ENCODE data around the gene DSC3. TPM values are rescaled to one million over a fixed set of nuclear protein-coding genes. Genes with fewer than 3 reads are reported as not detected.

Gene DSC3
- total RNA-seq, 1 donor from 2014 or later, result not detected

DNA sequence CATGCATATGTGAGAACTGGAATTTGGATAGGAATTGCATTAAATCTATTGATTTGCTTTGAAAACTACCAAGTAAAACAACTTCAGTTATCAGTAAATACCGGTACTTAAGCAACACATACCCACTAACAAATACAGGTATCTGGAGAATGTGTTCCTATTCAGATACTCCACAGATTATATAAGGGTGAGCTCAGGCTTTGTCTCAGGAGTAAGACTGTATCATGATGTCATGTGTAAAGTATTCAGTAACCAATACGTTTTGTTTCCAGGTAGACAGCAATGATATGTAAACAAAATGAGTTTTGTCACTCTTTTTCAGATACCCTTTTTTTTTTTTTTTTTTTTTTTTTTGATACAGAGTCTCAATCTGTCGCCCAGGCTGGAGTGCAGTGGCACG, 74.8 kb downstream of the DSC3 start:
- Mint-ChIP-seq H3K4me3 (no peak overlapping the region), H3K4me1 (no peaks in the 10 kb centered on the region), H3K27ac (no peak overlapping the region), H3K27me3 (no peaks in the 10 kb centered on the region), H3K9me3 (no peaks in the 10 kb centered on the region), H3K36me3 (ENCODE audit: low read depth) (no peaks in the 10 kb centered on the region)
- ChIA-PET CTCF (interaction anchor here (0.6 to 0.9 kb wide), 3 partner anchors 11 to 34 kb away, joined by 3 read pairs; no protein-coding TSS in a partner anchor), POLR2A (no interaction called here)
- ATAC-seq (ENCODE audit: low read depth), result no peak
- TF ChIP-seq, protein P1, sequence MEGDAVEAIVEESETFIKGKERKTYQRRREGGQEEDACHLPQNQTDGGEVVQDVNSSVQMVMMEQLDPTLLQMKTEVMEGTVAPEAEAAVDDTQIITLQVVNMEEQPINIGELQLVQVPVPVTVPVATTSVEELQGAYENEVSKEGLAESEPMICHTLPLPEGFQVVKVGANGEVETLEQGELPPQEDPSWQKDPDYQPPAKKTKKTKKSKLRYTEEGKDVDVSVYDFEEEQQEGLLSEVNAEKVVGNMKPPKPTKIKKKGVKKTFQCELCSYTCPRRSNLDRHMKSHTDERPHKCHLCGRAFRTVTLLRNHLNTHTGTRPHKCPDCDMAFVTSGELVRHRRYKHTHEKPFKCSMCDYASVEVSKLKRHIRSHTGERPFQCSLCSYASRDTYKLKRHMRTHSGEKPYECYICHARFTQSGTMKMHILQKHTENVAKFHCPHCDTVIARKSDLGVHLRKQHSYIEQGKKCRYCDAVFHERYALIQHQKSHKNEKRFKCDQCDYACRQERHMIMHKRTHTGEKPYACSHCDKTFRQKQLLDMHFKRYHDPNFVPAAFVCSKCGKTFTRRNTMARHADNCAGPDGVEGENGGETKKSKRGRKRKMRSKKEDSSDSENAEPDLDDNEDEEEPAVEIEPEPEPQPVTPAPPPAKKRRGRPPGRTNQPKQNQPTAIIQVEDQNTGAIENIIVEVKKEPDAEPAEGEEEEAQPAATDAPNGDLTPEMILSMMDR (IDR thresholded peaks at IDR 0.05), result no peak
- intact Hi-C loops (cut with micrococcal nuclease), result no loop called here
- DNase-seq, result no peak

DNA sequence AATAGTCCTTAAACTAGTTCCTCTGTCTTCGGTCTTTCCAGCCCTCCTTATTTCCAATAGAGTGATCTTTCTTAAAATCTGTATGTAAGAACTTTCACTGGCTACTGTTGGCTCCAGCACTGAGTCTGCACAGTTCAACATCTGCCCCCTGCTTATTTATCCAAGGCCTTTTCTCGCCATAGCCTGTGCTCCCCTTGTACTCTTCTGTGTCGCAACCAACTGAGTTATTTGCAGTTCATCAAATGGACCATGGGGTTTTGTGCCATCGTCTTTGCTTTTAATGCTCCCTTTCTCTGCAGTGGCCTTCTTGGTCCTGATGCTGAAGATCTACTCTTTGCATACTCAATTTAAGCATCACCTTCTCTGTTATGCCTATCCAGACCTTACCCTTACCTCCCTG, 77.3 kb downstream of the DSC3 start:
- H3K27ac Mint-ChIP-seq, result no peak overlapping the region
- no peaks in the 10 kb centered on the region for H3K27me3 Mint-ChIP-seq
- H3K4me3 Mint-ChIP-seq, result no peak overlapping the region
- H3K9me3 Mint-ChIP-seq, result no peaks in the 10 kb centered on the region
- DNase-seq (no peak), ATAC-seq (ENCODE audit: low read depth) (no peak)
- intact Hi-C loops (cut with micrococcal nuclease), result no loop called here
- ChIA-PET CTCF (no interaction called here), POLR2A (no interaction called here)
- no peaks in the 10 kb centered on the region for H3K4me1 Mint-ChIP-seq
- no peaks in the 10 kb centered on the region for H3K36me3 Mint-ChIP-seq (ENCODE audit: low read depth)
- TF ChIP-seq, protein P1 (IDR thresholded peaks at IDR 0.05), result no peak

- ATAC-seq (ENCODE audit: low read depth) (no peak), DNase-seq (no peak)
- Mint-ChIP-seq H3K4me1 (no peaks in the 10 kb centered on the region), H3K9me3 (no peaks in the 10 kb centered on the region), H3K4me3 (no peak overlapping the region), H3K27me3 (no peaks in the 10 kb centered on the region), H3K36me3 (ENCODE audit: low read depth) (no peaks in the 10 kb centered on the region), H3K27ac (no peak overlapping the region)
- ChIA-PET CTCF (interaction anchor here (1.7 kb wide), 1 partner anchor 9 kb away, joined by 5 read pairs; no protein-coding TSS in a partner anchor), POLR2A (no interaction called here)
- TF ChIP-seq, protein P1 (IDR thresholded peaks at IDR 0.05), result no peak
- intact Hi-C loops (cut with micrococcal nuclease), result no loop called here
Measured at GRCh38 chr18:30960661-30961060, 81.9 kb downstream of the DSC3 start.

GRCh38 chr18:30957066-30957465, 85.5 kb downstream of the DSC3 start:
- Mint-ChIP-seq H3K27me3 (no peaks in the 10 kb centered on the region), H3K36me3 (ENCODE audit: low read depth) (no peaks in the 10 kb centered on the region), H3K27ac (no peak overlapping the region), H3K4me1 (no peaks in the 10 kb centered on the region), H3K9me3 (no peaks in the 10 kb centered on the region), H3K4me3 (no peak overlapping the region)
- TF ChIP-seq, protein P1 (IDR thresholded peaks at IDR 0.05), result no peak
- no peak for ATAC-seq (ENCODE audit: low read depth)
- DNase-seq, result no peak
- CTCF ChIA-PET, result no interaction called here
- intact Hi-C loops (cut with micrococcal nuclease), result no loop called here
- POLR2A ChIA-PET, result no interaction called here

DNA sequence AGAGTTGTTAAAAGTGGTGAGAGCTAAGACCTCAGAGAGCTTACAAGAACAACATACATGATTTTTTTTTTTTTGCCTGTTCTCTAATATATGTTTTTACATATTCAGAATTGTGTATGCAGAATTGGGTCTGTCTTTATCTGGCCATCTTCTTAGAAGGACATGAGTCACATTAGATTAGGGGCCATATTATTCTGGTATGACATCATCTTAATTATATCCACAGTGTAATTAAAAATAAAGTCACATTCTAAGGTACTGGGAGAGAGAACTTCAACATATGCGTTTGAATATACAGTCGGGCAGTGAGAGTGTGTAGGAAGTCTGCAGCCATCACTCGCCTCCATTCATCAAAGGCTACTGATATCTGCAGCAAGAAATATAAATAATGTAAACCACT, 88.3 kb downstream of the DSC3 start:
- CTCF ChIA-PET, result no interaction called here
- TF ChIP-seq, protein P1 (IDR thresholded peaks at IDR 0.05), result no peak
- H3K36me3 Mint-ChIP-seq (ENCODE audit: low read depth), result no peaks in the 10 kb centered on the region
- POLR2A ChIA-PET, result no interaction called here
- no peak overlapping the region for H3K4me3 Mint-ChIP-seq
- no peaks in the 10 kb centered on the region for H3K4me1 Mint-ChIP-seq
- DNase-seq (no peak), ATAC-seq (ENCODE audit: low read depth) (no peak)
- intact Hi-C loops (cut with micrococcal nuclease), result no loop called here
- H3K27me3 Mint-ChIP-seq, result no peaks in the 10 kb centered on the region
- H3K9me3 Mint-ChIP-seq, result no peaks in the 10 kb centered on the region
- no peak overlapping the region for H3K27ac Mint-ChIP-seq

Measured in activated B cell treated with CpG ODN at 0.5 μM for 24 hours (primary cell).